Measurements from ENCODE around the gene AUTS2.

- TF ChIP-seq CTCF (conservative IDR thresholded peaks at IDR 0.05; ENCODE audit: low read length): no peak
- no peak for TF ChIP-seq EZH2phosphoT487 (IDR thresholded peaks at IDR 0.05; ENCODE audit: borderline replicate concordance)
Measured at GRCh38 chr7:70219061-70219460, 620.8 kb downstream of the AUTS2 start.
